GM12873 (cell line): ENCODE data around the gene ERGIC3.
A peak's percentile ranks its signal among the peaks of the same experiment; 100 is the strongest.

Experiments used
- CTCF ChIP-seq: IDR thresholded peaks from 2 replicates; pipeline ENCODE4 v1.5.1; 2012; ENCODE audit warnings: low read depth, mild to moderate bottlenecking, moderate library complexity, low read length, control low read depth; ENCODE audit not compliant: insufficient read depth; ENCODE audit errors: missing control alignments

The ERGIC3 gene

GRCh38 chr20:35559042-35559693 is 17.3 kb downstream of the ERGIC3 start:
- TF ChIP-seq CTCF, result no peak

GRCh38 chr20:35560105-35560511 is 18.2 kb downstream of the ERGIC3 start:
- no peak for TF ChIP-seq CTCF

GRCh38 chr20:35560541-35560940 is 18.7 kb downstream of the ERGIC3 start:
- TF ChIP-seq CTCF, result no peak

- TF ChIP-seq CTCF, result peak; percentile 63
Measured at GRCh38 chr20:35561268-35561667, 19.4 kb downstream of the ERGIC3 start.

- no peak for TF ChIP-seq CTCF
Measured at GRCh38 chr20:35561671-35562070, 19.8 kb downstream of the ERGIC3 start.

- no peak for TF ChIP-seq CTCF
Measured at GRCh38 chr20:35562541-35563110, 20.7 kb downstream of the ERGIC3 start.

- TF ChIP-seq CTCF, result no peak
Measured at GRCh38 chr20:35563834-35564233, 22.0 kb downstream of the ERGIC3 start.

- no peak for TF ChIP-seq CTCF
Measured at GRCh38 chr20:35564905-35565304, 23.0 kb downstream of the ERGIC3 start.
